GM19455 (cell line): ENCODE results near the gene KCNJ6.
"Not testable (repeated sequence)": the region's sequence is repeated elsewhere in the genome, so short reads cannot be mapped to it uniquely, and the experiment has no call there.

Experiments
- ATAC-seq: cut with Tn5 transposase; IDR thresholded peaks from one replicate; pipeline ENCODE4 v1.9.1; 2021; ENCODE audit not compliant: unreplicated experiment

Gene KCNJ6

GRCh38 chr21:37656899-37657298, 259.4 kb downstream of the KCNJ6 start:
- ATAC-seq, result no peak

- ATAC-seq, result no peak
These were observed 260.5 kb downstream of the KCNJ6 start for GRCh38 chr21:37655611-37656300.

- ATAC-seq, result no peak
These were observed 261.7 kb downstream of the KCNJ6 start for GRCh38 chr21:37654596-37654995.

- ATAC-seq, result no peak
These were observed 263.1 kb downstream of the KCNJ6 start for GRCh38 chr21:37653201-37653600.

DNA sequence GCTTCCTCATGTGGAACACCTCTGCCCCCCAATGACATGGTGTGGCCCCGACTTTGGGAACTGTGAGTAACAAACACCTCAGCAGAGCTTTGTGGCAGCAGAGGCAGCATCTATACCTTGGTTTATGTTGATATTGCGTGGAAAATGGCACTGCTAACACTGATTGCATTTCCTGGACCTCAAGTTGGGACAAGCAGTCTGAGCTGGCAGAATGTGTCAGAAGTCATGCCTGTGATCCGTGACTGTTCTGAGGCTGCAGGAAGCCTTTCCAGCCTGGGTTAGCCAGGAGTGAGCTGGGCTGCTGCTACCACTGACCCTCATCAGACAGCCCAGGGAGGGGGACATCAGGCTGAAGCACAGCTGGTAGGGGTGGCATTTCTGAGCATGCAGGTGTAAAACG, 268.5 kb downstream of the KCNJ6 start:
- no peak for ATAC-seq

DNA sequence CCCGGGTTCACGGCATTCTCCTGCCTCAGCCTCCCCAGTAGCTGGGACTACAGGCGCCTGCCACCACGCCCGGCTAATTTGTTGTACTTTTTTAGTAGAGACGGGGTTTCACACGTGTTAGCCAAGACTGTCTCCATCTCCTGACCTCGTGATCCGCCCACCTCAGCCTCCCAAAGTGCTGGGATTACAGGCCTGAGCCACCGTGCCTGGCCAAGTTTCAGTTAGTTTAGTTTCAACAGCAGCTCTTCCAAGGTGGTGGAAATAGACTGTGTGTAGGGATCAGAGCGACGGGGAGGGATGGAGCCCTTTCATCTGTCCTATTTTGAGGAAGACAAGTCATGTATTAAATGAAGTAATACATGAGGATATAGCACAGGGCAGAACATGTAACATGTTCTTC, 269.5 kb downstream of the KCNJ6 start:
- not testable (repeated sequence) for ATAC-seq

DNA sequence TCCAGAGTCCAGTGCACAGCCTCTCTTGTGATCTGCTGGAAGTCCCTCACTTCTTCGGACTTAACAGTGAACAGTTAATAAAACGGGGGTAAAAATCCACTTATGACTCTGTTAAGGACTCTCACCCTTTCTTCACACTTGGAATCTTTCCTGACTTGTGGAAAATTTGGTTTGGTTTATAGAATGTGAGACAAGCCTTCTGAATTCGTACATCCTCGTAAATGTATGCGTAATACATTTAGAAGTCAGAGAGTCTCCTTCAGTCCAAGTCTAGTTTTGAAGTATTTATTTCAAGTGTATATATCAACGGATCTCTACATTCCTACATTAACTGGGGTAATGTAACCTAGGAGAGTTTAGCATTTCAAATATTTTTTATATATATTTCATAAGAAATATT, 270.4 kb downstream of the KCNJ6 start:
- no peak for ATAC-seq

- no peak for ATAC-seq
These were observed 271.6 kb downstream of the KCNJ6 start for GRCh38 chr21:37644636-37645035.

DNA sequence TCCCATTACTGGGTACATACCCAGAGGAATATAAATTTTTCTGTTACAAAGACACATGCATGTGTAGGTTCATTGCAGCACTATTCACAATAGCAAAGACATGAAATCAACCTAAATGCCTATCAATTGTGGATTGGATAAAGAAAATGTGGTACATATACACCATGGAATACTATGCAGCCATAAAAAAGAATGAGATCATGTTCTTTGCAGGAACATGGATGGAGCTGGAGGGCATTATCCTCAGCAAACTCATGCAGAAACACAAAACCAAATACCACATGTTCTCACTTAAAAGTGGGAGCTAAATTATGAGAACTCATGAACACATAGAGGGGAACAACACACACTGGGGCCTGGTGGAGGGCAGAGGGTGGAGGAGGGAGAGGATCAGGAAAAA, 272.4 kb downstream of the KCNJ6 start:
- ATAC-seq, result not testable (repeated sequence)

GRCh38 chr21:37642493-37642892, 273.8 kb downstream of the KCNJ6 start:
- no peak for ATAC-seq

DNA sequence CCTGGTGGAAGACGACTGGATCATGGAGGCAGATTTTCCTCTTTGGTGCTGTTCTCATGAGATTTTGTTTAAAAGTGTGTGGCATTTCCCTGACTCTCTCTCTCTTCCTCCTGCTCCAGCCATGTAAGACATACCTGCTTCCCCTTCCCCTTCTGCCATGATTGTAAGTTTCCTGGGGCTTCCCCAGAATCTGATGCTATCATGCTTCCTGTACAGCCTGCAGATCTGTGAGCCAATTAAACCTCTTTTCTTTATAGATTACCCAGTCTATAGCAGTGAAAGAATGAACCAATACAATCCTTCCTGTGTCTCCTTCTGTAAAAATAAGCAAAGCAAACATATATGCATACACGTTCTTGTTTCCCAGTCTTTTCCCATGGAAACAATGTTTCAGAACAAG, 276.5 kb downstream of the KCNJ6 start:
- ATAC-seq, result no peak

DNA sequence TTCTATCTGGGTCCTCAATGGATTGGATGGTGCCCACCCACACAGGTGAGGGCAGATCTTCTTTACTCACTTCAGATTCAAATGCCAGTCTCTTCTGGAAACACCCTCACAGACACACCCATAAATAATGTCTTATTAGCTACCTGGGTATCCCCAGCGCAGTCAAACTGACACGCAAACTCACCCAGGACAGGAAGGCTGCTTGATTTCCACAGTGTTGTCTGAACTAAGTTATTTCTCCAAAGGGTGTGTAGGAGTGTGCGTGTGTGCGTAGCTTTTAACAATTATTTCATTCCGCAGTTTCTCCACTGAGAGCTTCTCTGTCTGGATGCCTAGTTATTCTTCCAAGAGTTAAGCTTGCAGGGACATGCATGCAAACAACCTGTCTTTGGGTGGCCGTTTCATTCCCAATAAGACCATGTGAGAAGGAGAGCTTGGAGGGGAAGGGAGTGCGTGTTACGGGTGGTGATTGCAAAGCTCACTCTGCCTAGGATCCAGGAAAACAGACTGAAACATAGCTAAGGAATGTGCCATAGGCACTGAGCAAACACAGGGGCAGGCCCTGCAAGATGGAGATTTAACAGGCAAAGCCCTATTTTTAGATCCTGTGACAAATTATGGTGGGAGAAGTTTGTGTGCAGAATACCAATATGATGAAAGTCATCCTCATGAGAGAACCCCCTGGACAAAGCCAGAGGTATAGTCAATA, 280.0 kb downstream of the KCNJ6 start:
- no peak for ATAC-seq

DNA sequence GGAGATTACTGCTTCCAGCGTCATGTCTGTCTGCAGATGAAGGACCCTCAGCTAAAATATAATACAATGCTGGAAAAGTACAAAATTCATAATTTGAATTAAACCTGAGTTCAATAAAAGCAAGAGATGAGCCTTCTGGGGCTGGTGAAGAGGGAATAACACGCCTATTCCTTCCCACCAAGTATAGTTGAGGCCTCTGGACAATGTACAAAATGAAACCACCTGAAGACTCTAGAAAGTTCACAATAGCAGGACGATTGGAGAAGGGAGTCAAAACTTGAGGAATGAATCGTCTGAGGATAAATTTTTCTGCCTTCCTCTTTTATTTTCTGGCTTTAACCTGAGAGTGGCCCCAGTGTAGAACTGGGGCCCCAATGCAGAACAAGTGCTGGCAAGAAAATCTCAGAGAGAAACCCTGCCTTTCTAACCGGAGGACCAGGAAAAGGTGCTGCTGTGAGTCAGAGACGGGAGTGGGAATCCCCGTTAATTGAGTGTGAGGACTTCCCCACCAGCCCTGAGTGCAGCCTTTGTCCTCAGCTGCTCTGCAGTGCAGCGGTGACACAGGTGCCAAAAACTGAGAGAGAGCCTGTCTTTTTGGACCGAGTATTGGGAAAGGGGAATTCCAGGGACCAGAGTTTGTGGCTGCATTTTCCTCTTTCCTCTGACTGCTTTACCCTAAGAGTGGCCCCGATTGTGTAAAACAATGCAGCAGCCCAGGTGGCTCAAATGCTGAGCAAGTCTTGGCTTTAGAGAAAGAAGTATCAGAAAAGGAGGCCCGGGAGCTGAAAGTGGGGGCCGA, 284.7 kb downstream of the KCNJ6 start:
- ATAC-seq, result no peak

DNA sequence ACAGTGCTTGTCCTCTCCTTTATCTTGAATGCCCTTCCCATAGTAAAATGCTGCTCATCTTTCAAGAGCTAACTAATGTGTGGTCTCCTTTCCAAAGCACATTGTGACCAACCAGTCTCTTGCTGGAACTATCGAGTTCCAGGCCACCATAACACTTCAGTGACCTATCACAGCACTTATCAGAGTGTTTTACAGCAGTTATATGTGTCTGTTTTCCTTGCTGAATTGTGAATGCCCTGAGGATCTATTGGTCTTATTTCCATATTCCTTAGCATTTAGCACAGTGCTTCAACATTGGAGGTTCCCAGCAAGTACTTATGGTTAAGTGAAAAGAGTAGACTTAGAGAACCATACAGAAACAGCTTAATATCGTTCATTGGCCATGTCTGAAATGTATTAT, 285.4 kb downstream of the KCNJ6 start:
- ATAC-seq, result no peak

DNA sequence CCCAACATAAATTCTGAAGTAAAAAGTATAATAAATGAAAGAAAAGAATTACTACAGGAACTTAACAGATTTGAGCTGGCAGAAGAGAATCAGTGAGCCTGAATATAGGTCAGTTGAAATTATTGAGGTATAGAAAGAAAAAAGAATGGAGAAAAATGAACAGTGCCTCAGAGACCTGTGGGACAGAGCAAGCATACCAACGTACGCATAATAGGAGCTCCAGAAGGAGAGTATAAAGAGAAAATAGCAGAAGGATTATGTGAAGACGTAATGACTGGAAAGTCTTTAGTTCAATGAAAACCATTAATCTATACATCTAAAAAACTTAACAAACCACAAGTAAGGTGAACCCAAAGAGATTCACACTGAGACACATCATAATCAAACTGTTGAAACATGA, 287.9 kb downstream of the KCNJ6 start:
- ATAC-seq, result no peak

DNA sequence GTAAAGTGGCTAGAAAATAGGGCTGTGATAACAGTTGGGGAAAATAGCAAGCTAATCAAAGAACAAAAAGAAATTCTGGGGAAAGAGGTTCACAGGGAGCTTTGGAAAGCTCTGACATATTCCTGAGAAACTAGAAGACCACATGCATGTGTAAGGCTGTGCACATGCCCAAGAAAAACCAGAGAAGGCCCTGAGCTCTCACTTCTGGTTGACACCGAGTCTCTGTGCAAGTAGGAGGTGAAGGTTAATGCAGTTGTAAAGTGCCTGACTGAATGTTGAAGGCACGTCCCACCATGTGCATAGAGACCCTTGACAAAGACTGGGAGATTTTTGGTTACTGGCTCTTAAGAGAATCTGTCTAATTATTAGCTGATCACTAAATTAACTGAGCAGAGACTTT, 288.7 kb downstream of the KCNJ6 start:
- no peak for ATAC-seq

GRCh38 chr21:37627074-37627473, 289.2 kb downstream of the KCNJ6 start:
- ATAC-seq, result no peak

DNA sequence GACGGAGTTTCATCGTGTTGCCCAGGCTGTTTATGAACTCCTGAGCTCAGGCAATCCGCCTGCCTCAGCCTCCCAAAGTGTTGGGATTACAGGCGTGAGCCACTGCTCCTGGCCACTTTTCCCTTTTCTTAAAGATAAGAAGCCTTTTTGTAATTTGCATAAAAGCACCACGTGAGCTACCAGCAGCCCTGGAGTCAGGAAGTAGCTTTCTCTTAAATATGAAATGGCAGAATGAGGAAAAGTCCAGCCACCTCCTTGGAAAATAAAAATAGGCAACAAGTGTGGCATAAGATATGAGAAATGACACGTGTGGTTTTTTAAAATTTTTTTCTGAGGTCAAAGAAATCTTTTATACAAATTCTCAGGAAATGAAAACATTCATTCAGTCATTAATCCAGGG, 289.9 kb downstream of the KCNJ6 start:
- no peak for ATAC-seq

- no peak for ATAC-seq
These were observed 292.6 kb downstream of the KCNJ6 start for GRCh38 chr21:37623689-37624088.

DNA sequence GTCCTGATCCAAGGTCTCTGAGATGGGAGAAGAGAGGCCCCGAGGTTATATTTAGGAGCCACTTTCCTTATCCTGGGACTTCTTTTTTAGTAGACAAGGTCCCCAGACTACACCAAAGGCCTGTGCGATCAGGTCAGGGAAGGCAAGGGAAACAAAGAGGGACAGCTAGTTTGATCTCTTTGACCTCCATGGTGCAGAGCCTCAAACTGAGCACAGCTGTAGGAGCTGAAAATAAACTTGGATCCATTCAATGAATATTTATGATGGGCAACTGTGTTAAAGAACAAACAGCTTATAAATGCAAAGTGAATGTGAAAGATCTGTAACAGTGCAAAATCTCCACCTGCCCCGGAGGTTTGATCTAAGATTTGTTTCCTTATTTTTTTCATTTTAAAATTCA, 293.1 kb downstream of the KCNJ6 start:
- no peak for ATAC-seq

DNA sequence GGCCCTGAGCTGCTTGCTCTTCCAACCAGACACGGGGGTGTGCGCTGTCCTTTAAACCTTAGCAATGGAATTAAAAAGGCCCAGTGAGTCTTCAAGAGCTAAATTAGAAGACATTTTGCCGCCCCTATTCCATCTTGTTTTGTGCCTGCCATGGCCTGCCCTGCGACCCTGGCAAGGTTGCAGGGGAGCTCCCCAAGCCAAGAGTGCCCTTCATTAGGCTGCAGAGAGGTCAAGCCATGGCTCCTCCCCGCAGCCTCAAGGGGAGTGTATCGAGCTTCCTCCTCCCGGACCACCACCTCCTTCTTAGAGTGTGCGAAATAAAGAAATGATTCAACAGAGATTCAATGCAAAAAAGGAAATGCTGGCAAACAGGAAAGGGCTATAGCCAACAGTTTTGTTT, 293.5 kb downstream of the KCNJ6 start:
- no peak for ATAC-seq

- ATAC-seq, result no peak
These were observed 295.9 kb downstream of the KCNJ6 start for GRCh38 chr21:37620401-37620800.
